SHP77 treated with DMSO at 0.1 percent for 48 hours (cell line): ENCODE measurements around the gene SPEF1.

ENCODE experiments used
- DNase-seq: peaks from one replicate; lab custom pipeline; 2025; lab: John Stamatoyannopoulos, UW

SPEF1 gene

GRCh38 chr20:3765171-3765882, 15.9 kb downstream of the SPEF1 start:
- no peak for DNase-seq

GRCh38 chr20:3764659-3765058, 16.6 kb downstream of the SPEF1 start:
- DNase-seq, result no peak

- DNase-seq, result no peak
Measured at GRCh38 chr20:3763671-3764601, 17.3 kb downstream of the SPEF1 start.

GRCh38 chr20:3760655-3761348, 20.4 kb downstream of the SPEF1 start:
- no peak for DNase-seq

DNA sequence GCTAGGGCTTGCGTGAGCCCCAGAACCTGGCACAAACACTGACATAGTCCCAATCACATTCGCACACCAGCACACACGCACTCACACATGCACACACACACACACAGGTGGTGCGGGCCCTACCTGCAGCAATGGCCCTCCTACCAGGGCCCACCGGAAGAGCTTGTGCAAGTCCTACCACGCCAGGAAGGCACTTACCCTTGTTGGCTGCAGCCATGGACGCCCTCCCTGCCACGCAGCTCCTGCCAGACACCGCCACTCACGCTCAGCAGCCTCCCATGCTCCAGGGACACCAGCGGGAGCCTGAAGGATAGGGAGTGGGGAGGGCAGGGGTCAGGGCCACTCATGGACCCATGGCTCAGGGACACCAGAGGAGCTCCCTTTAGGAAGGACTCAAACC, 21.4 kb downstream of the SPEF1 start:
- no peak for DNase-seq

GRCh38 chr20:3759316-3759823, 21.9 kb downstream of the SPEF1 start:
- no peak for DNase-seq

GRCh38 chr20:3758566-3758965, 22.7 kb downstream of the SPEF1 start:
- DNase-seq, result no peak

DNA sequence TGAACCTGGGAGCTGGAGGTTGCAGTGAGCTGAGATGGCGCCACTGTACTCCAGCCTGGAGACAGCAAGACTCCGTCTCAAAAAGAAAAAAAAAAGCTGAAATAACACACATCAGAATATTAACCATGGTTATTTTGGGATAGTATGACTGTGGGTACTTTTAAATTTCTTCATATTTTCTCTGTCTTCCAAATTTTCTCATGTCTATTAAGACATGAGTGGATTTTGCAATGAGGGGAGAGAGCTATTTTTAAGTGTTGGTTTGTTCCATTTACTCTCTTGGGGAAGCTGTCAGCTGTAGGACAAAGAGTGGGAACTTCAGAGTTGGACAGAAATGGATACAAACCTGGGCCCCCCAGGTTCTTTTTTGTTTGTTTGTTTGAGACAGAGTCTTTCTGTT, 24.0 kb downstream of the SPEF1 start:
- DNase-seq, result no peak

DNA sequence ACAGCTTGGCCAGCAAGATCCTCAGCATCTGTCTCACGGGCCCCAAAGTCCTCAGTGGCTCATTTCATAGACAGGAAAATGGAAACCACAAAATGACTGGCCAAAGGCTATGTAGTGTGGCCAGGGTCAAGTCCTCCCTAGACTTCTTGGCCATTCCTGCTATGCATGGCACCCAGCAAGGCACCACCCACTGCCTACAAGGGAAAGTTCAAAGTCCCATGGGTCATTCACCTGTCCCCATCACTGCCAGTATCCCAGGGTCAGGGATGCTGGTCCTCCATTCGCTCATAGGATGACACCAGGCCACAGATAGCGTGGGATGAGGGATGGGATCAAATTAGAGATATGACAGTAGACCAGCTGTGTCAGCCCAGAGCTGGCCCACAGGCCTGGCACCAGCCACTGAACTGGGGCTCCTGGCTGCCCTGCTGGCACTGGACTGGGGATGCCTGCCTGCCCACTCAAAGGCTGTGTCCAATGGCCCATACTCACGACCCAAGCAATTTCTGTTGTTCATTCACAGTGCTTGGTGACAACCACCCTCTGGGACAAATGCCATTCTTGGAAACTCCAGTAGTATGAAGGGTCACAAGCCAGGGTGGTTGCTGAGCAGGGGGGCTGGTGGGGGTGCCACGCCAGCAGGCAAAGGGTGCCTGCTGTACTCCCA, 25.3 kb downstream of the SPEF1 start:
- no peak for DNase-seq

- DNase-seq, result no peak
Measured at GRCh38 chr20:3755269-3755668, 26.0 kb downstream of the SPEF1 start.

DNA sequence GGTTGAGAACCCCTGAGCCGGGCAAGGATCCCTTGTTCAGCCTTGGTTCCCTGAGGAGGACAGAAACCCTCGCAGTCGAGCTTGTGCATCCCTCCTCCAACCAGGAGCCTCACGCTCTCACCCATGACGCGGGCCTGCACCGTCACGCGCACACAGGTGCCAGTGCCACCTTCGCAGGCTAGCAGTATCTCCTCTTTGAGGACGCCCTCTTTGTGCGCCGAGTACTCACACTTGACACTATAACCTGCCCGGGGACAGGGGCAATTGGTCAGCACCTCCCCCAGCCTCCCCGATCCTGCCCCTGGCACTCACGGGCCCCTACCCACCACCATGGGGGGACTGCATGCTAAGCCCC, 27.0 kb downstream of the SPEF1 start:
- no peak for DNase-seq

DNA sequence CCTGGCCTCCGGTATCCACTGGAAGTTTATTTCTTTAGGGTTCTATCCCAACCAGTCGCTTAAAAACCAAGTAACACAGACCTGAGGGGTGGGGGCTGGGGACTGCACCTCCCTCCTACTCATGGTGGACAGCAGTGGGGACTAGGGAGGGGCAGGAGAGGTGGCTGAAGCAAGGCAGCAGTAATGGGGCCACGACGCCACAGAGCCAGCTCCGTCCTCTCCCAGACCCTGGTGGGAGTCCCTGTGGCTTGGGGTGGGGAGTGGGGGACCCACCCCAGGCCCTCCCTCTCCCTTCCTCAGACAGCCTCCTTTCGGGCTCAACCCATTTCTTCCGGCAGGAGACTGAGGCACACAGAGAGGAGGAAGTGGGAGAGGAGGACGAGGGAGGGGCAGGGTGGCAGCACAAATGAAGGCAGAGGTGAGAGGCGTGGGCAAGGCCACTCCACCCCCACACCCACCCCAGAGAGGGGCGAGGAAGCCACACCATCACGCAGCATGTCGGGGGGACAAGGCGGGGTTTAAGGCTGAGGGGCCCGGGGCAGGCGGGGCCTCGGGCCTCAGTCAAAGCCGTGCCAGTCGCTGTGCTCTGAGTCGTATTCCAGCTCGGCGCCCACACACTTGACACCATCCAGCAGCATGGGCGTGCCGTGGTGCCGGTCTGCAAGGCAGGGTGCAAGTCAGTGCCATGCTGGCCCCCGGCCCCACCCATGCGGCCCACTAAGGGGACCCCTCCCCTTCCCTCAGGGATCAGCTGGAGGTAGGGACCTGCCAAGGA, 27.6 kb downstream of the SPEF1 start:
- no peak for DNase-seq

GRCh38 chr20:3753098-3753497, 28.1 kb downstream of the SPEF1 start:
- no peak for DNase-seq

GRCh38 chr20:3752386-3752759, 28.9 kb downstream of the SPEF1 start:
- DNase-seq, result no peak

DNA sequence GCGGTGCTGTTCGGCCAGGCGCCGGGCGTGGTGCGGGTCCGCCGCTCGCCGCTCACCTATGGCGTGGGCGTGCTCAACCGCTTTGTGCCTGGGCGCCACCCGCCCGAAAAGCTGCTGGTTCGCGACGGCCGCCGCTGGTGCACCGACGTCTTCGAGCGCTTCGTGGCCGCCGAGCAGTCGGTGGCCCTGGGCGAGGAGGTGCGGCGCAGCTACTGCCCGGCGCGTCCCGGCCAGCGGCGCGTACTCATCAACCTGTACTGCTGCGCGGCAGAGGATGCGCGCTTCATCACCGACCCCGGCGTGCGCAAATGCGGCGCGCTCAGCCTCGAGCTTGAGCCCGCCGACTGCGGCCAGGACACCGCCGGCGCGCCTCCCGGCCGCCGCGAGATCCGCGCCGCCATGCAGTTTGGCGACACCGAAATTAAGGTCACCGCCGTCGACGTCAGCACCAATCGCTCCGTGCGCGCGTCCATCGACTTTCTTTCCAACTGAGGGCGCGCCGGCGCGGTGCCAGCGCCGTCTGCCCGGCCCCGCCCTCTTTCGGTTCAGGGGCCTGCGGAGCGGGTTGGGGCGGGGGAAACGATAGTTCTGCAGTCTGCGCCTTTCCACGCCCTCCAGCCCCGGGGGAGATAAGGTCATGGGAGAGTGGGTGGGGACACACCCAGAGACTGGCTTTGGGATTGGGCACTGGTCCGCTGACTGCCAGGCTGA, 29.4 kb downstream of the SPEF1 start:
- no peak for DNase-seq

- DNase-seq, result no peak
Measured at GRCh38 chr20:3751305-3751674, 30.0 kb downstream of the SPEF1 start.

GRCh38 chr20:3749689-3750531, 31.3 kb downstream of the SPEF1 start:
- no peak for DNase-seq

DNA sequence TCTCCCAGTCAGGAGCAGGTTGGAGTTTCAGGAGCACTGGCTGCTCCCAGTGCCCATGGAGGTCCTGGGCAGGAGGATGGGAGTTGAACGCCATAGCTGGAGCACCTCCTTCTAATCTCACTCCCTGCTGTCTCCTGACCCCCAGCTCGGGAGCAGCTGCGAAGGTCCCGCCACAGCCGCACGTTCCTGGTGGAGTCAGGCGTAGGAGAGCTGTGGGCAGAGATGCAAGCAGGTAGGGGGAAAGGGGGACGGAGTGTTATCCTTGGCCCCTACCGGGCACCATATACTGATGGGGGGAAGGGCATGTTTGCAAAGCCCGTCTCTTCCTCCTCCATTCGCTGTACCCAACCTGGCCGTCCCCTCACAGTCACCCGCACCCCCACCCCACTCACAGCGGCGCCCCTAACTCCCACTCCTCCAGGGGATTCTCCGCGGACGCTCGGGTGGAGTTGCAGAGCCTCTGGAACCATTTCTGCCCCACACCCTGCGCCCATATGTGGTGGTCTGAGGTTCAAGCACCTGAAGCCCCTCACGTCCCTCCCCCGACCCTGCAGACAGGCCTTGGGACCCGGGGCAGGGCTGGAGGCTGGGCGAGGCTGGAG, 32.1 kb downstream of the SPEF1 start:
- no peak for DNase-seq

- no peak for DNase-seq
Measured at GRCh38 chr20:3748073-3748472, 33.2 kb downstream of the SPEF1 start.
